ENCODE measurements around the gene ZNF853.
A peak's percentile ranks its signal among the peaks of the same experiment; 100 is the strongest.

The ZNF853 gene

DNA sequence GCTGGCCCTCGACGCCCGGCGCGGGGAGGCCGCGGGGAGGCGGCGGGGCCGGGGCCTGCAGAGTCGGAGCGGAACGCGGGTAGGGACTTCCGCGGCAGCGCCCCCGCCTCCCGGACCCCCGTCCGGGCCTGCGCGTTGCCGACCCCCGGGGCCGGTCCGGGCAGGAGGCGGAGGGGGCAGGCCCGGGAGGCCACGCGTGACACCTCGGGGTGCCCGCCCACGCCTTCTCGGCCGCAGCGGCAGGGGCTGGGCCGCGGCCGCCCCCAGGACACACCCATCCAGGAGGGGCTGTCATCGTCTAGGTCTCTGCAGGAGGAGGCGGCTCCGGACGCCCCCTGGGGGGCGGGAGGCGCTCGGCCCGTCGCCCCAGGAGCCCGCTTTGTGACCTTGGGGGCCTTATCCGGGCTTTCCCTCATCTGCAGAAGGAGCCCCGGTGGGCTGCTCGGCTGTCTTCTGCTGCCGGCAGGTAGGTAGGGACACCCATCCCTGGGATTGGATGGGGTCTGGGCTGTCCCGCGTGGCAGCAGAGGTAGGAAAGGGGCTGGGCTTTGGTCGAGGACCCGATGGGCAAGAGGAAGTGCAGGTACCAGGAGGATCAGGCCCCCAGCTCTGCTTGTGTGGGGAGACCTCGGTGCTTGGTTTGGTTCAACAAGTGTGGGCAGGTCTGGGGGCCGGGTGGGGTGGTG is 22.3 kb downstream of the ZNF853 start:
- DNase-seq = peak; percentile 57

GRCh38 chr7:6639032-6639431 is 23.6 kb downstream of the ZNF853 start:
- DNase-seq = no peak

GRCh38 chr7:6639627-6640026 is 24.2 kb downstream of the ZNF853 start:
- no peak for DNase-seq

GRCh38 chr7:6640246-6640721 is 24.9 kb downstream of the ZNF853 start:
- DNase-seq = peak; percentile 90

DNA sequence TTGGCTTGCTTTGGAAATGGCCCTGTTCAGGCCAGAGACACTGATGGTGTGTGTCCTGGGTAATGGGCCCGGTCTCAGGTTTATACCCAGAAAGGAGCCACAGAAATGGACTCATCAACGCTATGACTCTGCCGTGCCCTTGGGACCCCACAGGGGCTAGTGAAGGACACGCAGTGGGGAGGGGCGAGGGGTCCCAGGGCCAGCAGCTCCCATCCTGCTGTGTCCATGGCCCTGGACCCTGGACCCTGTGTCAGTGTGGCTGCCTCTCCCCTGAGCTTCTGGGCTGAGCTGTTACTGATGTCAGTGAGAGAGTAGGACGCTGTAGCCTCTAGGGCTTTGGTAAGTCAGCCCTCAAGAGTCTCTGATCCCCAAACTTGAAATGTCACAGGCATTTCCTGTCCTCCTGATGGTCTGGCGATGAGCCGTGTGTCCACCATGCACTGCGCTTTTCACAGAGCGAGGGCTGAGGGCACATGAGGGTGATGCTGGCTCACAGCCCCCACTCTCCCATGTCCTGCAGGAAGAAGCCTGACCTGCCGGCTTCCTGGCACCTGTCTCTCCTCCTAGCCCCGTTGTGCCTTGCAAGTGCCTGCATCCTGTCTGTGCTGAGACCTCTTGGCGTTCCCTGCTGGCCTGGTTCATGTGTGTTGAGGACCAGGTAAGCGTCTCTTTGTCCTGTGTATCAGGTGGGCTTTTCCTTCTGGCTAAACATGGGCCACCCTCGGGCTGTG is 26.1 kb downstream of the ZNF853 start:
- no peak for DNase-seq

DNA sequence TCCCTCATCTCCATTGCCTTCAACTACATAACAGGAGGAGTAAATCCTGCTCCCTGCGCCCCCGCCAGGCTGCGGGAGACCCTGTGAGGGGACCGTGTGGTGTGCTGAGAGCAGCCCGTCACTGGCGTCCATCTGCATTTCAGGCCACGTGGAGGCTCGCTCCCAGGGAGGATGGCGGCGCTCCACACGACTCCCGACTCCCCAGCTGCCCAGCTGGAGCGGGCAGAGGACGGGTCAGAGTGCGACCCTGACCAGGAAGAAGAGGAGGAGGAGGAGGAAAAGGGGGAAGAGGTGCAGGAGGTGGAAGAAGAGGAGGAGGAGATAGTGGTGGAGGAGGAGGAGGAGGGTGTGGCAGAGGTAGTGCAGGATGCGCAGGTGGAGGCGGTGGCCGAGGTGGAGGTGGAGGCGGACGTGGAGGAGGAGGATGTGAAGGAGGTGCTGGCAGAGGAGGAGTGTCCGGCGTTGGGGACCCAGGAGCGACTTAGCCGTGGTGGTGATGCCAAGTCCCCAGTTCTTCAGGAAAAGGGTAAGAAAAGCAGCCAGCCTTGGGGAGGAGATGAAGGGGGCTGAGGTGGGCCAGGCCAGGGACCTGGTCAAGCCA is 26.9 kb downstream of the ZNF853 start:
- DNase-seq = no peak

DNA sequence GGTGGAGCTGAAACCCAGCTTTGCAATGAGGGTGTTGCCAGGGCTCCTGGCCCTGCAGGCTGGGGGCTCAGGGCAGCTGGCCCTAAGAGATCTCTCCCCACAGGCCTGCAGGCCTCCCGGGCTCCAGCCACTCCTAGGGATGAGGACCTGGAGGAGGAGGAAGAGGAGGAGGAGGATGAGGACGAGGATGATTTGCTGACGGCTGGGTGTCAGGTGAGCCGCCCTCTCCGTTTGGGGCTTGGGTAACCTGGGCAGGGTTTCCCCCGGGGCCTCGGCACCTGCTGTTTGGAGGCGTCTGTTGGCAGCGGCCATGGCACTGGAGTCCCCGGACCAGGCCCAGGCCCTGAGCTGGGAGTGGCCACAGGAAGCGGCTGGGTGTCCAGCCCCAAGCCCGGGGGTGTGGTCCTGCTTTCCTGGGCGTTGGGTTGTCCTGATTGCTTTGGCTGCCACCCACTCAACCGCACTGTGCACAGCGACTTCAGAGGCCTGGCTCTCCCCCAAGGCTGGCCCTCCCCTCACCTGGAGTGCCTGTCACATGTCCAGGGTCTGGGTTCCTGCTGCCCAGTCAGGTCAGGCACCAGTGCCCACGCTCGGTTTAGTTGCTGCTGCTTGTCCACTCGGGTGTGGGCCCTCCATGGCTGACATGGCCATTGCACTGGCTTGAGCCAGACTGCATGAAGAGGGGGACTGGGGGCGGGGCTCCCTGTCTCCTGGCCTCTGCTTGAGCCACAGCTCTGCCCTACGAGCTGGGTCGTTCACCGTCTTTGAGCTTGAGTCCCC is 27.6 kb downstream of the ZNF853 start:
- no peak for DNase-seq

GRCh38 chr7:6643915-6644625 is 28.7 kb downstream of the ZNF853 start:
- no peak for DNase-seq

DNA sequence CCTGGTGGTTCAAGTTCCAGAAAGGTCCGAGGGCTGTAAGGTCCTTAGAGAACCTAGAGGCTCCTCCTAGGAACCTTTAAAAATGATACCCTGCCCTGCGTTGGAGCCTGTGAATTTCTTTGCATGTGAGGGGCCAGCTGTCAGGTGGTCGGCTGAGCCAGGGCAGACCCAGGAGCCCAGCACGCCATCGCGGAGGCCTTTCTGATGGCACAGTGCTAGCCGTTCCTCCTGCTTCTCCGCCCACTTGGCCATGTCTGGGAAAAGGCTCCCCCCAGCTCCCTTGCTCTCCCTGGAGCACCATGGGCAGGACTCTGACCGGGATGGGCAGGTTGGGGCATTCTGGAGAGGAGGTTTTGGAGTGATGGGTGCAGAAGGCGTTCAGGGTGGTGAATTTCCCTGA is 29.3 kb downstream of the ZNF853 start:
- DNase-seq = no peak

GRCh38 chr7:6646465-6646864 is 31.1 kb downstream of the ZNF853 start:
- no peak for DNase-seq

GRCh38 chr7:6647080-6647479 is 31.7 kb downstream of the ZNF853 start:
- DNase-seq = no peak

DNA sequence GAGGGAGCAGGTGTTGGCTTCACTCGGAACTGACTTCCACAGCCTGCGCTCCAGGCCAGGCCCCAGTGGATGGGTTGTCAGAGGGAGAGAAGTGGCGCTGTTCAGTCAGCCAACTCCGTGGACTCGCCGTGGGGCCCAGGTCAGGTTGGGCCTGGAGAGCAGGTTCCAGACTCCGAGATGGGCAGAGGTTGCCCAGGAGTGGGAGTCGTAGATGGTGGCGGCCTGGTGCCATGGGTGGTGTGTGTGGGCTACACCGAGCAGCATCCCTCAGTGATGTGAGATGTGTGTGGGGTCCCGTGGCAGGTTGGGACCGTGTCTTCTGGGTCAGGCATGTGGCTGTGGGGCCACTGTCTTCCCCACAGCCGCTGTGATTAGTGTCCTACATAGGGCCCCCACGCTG is 32.1 kb downstream of the ZNF853 start:
- DNase-seq = no peak

DNA sequence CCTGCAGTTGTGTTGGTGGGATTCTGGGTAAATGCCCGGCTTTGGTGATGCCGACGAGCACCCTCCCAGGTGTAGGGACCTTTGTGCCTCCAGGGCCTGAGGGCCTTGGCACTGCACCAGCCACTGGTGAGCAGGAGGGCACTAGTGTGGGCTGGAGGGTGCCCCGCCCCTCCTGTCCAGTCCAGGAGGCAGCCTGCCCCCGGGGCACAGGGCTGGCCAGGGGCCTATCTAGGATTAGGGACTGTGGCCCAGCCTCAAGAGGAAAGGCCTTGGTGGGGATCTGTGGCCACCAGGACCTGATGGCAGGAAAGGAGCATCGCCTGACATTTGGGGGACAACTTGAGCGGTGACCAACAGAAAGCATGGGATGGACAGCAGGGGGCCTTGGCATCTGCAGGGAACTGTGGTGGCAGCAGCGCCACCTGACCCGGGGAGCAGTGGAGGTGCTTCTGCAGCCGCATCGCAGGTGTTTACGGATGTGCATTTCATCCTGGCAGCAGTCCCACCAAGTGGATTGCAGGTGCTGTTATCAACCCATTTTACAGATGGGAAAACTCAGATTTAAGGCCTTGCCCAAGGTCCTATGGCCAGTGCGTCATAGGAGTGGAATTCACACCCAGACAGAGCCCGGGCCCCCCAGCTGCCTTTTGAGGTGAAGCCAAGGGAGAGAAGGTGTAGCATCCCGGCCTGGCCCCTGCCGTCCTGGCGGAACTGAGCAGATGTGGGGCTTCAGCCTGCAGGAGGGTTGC is 32.8 kb downstream of the ZNF853 start:
- no peak for DNase-seq

DNA sequence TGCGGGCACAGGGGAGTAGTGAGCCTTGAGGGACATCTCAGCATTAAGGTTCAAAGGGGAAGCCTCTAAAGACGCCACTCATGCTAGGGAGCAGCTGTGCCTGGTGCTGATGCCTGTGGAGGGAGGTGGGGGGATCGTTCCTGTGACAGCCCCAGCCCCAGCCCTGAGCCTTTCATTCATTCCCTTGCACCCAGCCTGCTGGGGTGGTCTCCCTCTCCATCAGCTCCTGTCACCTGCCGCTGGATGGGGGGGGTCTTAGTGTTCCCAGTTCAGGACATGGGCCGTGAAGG is 33.4 kb downstream of the ZNF853 start:
- no peak for DNase-seq

DNA sequence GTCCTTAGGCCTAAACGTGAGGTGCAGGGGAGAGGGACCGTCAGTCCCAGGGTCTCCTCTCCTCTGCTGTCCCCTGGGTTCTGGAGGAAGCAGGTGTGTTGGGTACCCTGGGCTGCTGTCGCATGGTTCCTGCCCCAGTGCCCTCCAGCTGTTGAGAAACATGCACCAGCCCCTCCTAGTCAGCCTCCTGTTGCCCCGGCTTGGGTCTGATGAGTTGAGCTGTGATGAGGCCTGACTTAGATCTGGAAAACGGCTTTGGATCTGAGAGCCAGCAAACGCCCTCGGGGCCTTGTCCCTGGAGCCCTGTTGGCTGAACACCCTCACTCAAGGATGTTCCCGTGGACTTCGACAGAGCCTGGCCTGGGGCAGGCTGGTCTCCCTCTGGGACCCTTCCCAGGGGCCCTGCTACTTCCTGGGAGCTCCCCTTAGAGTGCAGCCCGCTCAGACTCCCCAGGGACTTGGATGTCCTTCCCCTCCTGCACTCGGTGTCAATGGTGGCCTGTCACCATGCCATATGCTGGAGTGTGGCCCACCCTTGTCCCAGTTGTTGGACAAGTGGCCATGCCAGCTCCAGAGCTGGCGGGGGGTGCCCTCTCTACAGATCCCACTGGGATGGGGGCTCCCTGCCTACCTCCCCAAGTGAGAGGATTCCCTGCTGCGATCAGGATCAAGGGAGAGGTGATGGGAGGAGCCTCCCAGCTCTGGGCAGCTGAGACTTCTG is 34.0 kb downstream of the ZNF853 start:
- no peak for DNase-seq

DNA sequence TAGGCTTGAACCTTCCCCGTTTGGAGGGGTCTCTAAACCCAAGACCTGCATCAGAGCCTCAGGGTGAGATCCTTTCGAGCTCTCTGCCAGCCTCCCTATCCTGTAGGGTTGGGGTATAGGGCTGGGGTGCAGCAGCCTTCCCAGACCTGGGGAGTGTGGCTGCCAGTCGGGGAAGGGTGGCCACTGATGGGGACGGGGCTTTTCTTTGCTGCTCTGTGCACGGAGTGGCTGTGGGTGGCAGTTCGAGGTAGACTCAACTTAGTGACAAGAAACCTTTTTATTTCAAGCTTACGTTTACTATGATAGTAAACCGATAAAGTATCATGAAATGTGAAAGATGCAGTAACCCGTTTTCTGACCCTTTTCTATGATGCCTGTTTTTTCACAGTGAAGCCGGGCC is 34.7 kb downstream of the ZNF853 start:
- DNase-seq = no peak

DNA sequence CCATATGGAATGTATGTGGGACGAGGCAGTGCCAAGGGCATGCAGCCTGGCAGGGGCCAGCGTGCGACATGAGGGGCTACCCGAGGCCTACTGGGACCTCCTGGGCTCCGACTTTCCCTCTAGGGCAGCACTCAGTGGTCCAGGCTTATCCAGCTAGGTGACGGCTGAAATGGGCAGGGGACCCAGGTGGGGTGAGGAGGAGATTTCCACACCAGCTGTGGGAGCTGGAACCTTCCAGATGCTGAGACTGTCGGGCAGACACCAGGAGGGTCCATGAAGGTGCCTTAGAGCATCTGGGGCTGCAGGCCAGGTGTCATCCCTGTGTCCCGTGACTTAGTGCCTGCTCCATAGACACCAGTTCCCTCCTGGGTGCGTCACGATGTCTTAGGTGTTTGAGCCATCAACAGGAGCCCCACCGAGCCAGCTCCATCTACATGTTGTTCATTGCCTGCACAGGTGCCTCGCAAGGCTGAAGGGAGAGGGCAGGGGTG is 35.2 kb downstream of the ZNF853 start:
- no peak for DNase-seq

DNA sequence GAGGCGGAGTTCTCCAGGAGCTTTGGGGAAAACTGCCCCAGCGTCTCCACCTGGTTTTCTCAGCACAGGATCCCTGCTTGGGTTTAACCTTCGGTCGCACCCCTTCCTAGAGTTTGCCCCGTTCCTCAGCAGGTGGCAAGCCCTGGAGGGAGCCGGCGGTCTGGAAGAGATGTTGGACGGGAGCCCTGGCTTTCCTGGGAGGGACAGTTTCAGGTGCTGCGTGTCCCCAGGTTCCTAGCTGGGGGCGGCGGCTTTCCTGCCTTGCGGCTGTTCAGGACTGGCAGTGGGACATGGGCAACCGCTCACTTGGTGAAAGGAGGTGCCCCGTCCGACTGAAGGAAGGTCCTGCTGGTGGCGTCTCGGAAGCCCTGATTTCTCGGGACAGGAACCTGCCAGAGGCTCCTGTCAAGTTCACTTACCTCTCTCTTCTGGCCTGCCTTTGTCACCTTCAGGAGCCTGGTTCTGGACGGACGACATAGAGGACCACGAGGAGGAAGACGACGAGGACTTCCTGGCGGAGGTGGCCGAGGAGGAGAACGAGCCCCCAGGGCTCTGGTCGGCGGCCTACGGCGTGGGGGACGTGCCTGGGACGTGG is 36.5 kb downstream of the ZNF853 start:
- no peak for DNase-seq

GRCh38 chr7:6652446-6653011 is 37.1 kb downstream of the ZNF853 start:
- no peak for DNase-seq

Data from NCI-H82 (cell line).